Stimulated activated naive B cell treated with anti-CD40 and anti-IgM and Interleukin-4, amounts not matched to agents 10 μg/mL and 1 μg/mL and 100 μg/mL, for 72 hours (primary cell): Measurements from ENCODE around the gene PCARE.
A peak's percentile ranks its signal among the peaks of the same experiment; 100 is the strongest.

ENCODE experiments used
- ATAC-seq, 2 donors: fragments of 150-1000 bp; cut with Tn5 transposase; replicated peaks; 2 replicates each; pipeline ENCODE4 v1.10.0; 2021; ENCODE audit warnings: moderate library complexity in 1 of 2
- DNase-seq: peaks from one replicate; pipeline ENCODE4 v3.0.0; 2021
- H3K27ac Mint-ChIP-seq: one replicate; pipeline ENCODE4 v1.8.0; 2022; ENCODE audit warnings: mild to moderate bottlenecking, mixed read lengths
- H3K27me3 Mint-ChIP-seq, 2 donors: one replicate each; pipeline ENCODE4 v1.8.0; 2022; ENCODE audit warnings: mixed read lengths in 2 of 2
- H3K36me3 Mint-ChIP-seq, 2 donors: one replicate each; pipeline ENCODE4 v1.8.0; 2022; ENCODE audit warnings: mixed read lengths in 2 of 2, mild to moderate bottlenecking in 1 of 2
- H3K4me1 Mint-ChIP-seq, 2 donors: one replicate each; pipeline ENCODE4 v1.8.0; 2022; ENCODE audit warnings: mixed read lengths in 2 of 2, mild to moderate bottlenecking in 1 of 2
- H3K4me3 Mint-ChIP-seq, 2 donors: one replicate each; pipeline ENCODE4 v1.8.0; 2022; ENCODE audit warnings: mild to moderate bottlenecking in 2 of 2, mixed read lengths in 2 of 2, moderate library complexity in 1 of 2
- H3K9me3 Mint-ChIP-seq, 2 donors: one replicate each; pipeline ENCODE4 v1.8.0; 2022; ENCODE audit warnings: mixed read lengths in 2 of 2, mild to moderate bottlenecking in 1 of 2

PCARE gene

DNA sequence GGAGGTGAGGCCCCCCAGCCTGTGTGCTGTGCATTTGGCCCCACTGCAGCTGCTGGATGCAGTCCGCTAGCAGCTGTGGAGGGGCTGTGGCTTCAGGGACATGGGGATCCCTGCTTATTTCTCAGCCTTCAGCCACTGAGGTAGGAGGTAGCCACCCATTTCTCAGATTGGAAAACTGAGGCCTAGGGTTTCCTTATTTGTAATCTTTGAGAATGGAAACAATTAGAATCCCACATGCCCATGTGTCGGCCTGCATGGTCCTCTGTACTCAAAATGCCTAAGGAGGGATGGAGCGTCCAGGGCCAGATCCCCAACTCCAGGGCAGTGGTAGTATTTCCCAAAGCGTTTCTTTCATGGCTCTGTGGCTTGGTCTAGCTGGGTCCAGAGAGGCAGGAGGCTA, 51.1 kb downstream of the PCARE start:
- H3K27ac Mint-ChIP-seq: no peak overlapping the region
- no peak overlapping the region for H3K4me3 Mint-ChIP-seq
- no peaks in the 10 kb centered on the region for H3K4me1 Mint-ChIP-seq

DNA sequence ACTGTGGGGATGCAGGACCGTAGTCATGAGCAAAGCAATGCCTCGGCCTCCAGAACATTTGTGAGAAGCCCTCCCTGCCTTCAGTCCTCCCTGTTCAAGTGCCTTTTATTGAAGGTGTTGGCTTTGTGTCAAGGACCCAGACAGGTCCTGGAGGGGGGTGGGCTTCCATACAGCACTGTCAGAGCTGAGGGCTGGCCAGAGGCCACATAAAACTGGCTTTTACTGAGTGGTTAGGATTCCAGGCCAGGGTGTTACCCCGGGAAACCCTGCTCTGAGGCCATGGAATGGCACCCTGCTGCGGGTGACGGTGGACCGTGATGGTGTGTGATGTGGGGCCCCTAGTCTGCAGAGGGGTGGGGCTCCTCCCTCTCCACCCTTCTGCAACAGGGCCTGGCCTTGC, 51.6 kb downstream of the PCARE start:
- DNase-seq (no peak), ATAC-seq (no peak)
- no peak overlapping the region for H3K4me3 Mint-ChIP-seq
- no peaks in the 10 kb centered on the region for H3K9me3 Mint-ChIP-seq
- no peak overlapping the region for H3K27ac Mint-ChIP-seq
- H3K27me3 Mint-ChIP-seq: no peaks in the 10 kb centered on the region
- no peaks in the 10 kb centered on the region for H3K36me3 Mint-ChIP-seq
- no peaks in the 10 kb centered on the region for H3K4me1 Mint-ChIP-seq

More for the DNA sequence above, 51.1 kb downstream of the PCARE start:
- Mint-ChIP-seq H3K27me3 (no peaks in the 10 kb centered on the region), H3K9me3 (no peaks in the 10 kb centered on the region), H3K36me3 (no peaks in the 10 kb centered on the region)
- ATAC-seq (no peak), DNase-seq (no peak)

DNA sequence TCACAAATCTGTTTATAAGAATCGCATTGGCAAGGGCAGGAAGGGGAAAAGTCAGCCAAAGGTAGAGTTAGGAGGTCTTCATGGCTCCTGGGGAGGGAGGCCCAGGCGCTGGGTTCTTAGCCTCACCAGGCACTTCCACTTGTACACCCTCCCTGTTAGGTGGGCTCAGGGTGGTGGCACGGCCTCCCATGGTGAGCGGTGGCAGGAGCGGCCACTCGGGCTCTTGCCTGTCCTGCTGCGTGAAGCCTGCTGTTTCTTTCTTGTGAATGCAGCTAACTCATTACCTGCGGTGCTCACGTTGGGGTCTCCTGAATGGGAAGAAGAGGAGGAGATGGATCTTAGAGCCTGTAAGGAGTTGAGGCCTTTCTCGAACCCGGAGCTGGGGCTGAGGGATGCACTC, 52.4 kb downstream of the PCARE start:
- Mint-ChIP-seq H3K27ac (no peak overlapping the region), H3K9me3 (no peaks in the 10 kb centered on the region), H3K4me3 (no peak overlapping the region), H3K27me3 (peaks cover 1 to 2% of the 10 kb centered on the region in 2 donors), H3K36me3 (no peaks in the 10 kb centered on the region), H3K4me1 (peaks cover 1% of the 10 kb centered on the region in 2 donors)
- no peak for DNase-seq
- ATAC-seq: no peak

DNA sequence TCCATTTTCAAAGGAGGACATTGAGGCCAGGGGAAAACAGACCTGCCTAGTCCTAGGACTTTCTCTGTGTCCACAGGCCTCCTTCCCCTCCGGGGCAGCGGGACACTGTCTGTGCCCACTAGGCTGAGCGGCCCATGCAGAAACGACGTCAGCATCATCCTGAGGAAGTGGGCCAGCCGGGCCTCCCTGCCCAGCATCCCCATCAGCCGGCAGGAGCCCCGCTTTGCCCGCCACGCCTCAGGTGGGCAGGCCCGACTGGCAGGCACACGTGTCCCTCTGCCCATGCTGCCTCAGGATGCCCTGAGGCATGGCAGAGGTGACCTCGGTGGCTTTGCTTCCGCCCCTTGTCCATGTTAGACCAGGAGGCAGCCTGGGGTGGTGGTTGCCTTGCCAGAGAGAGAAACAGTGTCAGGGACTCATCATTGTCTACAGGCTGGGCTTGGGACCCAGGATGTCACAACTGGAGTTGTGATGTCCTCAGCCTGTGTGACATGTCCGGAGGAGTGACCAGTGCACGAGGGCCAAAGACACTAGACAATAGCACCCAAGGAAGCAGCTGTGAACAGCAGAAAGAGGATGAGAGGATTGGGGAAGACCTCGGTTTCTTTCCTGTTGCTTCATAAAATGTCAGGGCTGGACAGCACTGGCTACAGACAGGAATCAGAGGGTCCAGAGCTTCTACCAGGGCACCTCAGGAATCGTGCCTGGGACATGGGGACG, 56.4 kb downstream of the PCARE start:
- Mint-ChIP-seq H3K4me3 (no peak overlapping the region), H3K27me3 (peaks cover 6 to 11% of the 10 kb centered on the region in 2 donors), H3K4me1 (peaks cover 24 to 39% of the 10 kb centered on the region in 2 donors)

DNA sequence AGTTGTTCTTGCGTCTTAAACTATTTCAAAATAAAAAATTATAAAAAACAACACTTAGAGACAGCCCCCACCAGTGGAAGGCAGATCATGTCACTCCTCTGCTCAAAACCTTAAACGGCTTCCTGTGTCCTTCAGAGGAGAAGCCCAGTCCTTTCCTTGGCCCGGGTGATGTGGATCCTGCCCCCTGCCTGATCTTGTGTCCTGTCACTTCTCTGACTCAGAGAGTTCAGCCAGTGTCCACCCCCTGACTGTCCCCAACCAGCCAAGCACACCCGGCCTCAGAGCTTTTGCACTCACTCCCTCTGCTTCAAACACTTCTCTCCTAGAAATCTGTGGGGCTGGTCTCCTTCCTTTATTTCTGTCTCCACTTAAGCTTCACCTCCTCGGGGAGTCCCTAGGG, 57.8 kb downstream of the PCARE start:
- Mint-ChIP-seq H3K4me3 (no peak overlapping the region), H3K36me3 (no peaks in the 10 kb centered on the region), H3K9me3 (no peaks in the 10 kb centered on the region), H3K27ac (no peak overlapping the region), H3K4me1 (peaks cover 32 to 53% of the 10 kb centered on the region in 2 donors), H3K27me3 (peaks cover 13 to 15% of the 10 kb centered on the region in 2 donors)
- no peak for ATAC-seq
- no peak for DNase-seq

More for the DNA sequence above, 56.4 kb downstream of the PCARE start:
- DNase-seq: no peak
- Mint-ChIP-seq H3K27ac (no peak overlapping the region), H3K36me3 (no peaks in the 10 kb centered on the region), H3K9me3 (no peaks in the 10 kb centered on the region)
- no peak for ATAC-seq

DNA sequence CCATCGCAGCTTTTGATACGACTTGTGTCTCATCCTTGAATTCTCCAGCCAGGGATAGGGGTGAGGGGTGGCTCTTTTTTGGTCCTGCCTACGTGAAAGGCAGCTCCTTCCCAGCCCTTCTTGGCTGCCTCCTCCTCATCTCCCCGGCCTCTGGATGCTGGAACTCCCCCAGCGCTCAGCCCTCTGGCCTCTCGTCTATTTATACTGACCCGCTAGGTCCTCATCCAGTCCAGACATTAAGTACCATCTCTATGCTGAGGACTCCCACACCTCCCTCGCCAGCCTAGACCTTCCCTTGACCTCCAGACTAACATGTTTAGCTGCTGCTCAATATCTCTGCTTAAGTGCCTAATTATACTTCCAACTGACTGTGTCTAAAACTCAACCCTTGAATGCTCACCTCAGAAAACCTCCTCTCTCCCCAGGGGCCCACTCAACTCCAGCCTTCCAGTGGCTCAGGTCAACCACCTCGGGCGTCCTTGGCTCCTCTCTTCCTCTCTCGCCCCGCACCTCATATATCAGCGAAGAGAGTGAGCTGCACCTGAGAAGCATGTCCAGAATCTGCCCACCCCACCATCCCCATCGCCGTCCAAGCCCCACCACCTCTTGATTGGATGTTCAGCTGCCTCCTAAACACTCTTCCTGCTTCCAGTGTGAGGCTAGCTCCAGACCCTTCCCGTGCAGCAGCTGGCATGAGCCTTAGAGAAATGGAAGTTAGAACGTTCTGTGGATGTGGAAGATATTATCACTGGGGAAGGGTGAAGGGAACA, 58.4 kb downstream of the PCARE start:
- H3K4me3 Mint-ChIP-seq: peak overlapping the region in 1 of 2 donors; percentile 3
- no peaks in the 10 kb centered on the region for H3K9me3 Mint-ChIP-seq
- peaks cover 18 to 20% of the 10 kb centered on the region in 2 donors for H3K27me3 Mint-ChIP-seq
- H3K36me3 Mint-ChIP-seq: no peaks in the 10 kb centered on the region
- H3K4me1 Mint-ChIP-seq: peaks cover 36 to 59% of the 10 kb centered on the region in 2 donors
- ATAC-seq: no peak
- no peak overlapping the region for H3K27ac Mint-ChIP-seq
- DNase-seq: no peak

DNA sequence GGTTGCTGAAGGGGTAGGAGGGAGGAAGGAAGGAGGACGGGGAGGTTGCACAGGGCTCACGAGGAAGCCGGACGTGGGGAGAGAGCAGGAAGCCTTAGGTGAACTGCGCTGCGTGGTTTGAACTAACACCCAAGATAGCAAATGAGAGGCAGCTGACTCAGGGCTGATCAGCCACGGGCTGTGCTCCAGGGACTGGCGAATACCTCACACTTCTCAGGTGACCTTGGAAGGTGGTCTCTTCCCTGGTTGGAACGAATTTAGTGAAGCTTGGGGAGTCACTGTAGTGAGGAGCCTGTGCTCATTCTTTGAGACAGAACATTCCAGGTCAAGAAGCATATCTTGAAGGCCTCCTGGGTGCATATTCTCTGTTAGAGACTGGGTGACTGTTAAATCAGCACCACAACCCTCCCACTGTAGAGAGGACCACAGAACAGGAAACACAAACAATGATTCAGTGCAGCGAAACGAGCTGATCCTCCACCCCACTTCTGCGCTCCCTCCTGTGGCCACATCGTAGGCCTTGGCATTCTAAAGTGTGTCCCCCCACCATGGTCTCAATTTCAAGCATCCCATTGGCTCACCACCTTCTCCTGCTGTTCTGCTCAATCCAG, 59.4 kb downstream of the PCARE start:
- H3K4me1 Mint-ChIP-seq: peaks cover 38 to 66% of the 10 kb centered on the region in 2 donors
- ATAC-seq: peak; percentile 59 to 68
- no peak for DNase-seq

DNA sequence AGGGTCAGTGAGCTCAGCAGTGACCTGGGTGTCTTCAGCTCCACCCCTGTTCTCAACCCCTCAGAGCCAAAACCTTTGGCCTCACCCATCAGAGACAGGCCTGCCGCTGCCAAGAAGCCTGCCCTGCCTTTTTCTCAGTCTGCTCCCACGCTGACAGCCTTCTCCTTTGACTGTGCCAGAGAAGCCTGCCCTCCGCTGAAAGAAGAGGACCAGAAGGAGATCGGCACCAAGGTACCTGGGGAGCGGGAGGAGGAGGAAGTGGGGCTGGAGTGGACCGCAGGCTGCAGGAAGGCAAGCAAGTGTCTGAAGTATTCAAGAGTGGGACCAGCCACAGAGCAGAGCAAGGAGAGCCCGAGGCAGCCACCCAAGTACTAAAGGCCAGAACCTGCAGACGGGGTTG, 60.0 kb downstream of the PCARE start:
- no peak for DNase-seq

More for the DNA sequence above, 59.4 kb downstream of the PCARE start:
- peaks cover 18 to 27% of the 10 kb centered on the region in 2 donors for H3K27me3 Mint-ChIP-seq
- no peaks in the 10 kb centered on the region for H3K9me3 Mint-ChIP-seq
- H3K27ac Mint-ChIP-seq: peak overlapping the region; percentile 15
- H3K4me3 Mint-ChIP-seq: peak overlapping the region; percentile 41 to 52
- no peaks in the 10 kb centered on the region for H3K36me3 Mint-ChIP-seq

DNA sequence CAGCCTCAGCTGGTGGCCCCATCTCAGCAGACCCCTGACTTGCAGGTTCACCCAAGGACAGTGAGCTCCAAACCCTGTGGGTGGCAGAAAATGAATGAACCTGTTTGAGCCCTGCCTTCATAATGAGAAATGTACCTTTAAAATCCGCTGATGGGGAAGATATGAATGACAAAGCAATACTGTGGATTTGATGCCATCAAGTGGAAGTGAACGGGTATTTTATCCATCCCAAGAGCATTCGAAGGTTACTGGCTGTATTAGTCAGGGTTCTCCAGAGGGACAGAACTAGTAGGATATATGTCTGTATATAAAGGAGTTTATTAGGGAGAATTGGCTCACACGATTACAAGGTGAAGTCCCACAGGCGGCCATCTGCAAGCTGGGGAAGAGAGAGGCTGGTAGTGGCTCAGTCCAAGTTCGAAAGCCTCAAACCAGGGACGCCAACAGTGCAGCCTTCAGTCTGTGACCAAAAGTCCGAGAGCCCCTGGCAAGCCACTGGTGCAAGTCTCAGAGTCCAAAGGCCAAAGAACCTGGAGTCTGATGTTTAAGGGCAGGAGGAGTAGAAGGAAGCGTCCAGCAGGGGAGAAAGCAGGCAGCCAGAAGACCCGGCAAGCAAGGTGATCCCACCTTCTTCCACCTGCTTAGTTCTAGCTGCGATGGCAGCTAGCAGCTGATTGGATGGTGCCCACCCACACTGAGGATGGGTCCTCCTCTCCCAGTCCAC, 61.1 kb downstream of the PCARE start:
- H3K4me1 Mint-ChIP-seq: peaks cover 38 to 66% of the 10 kb centered on the region in 2 donors
- no peaks in the 10 kb centered on the region for H3K36me3 Mint-ChIP-seq
- ATAC-seq: no peak
- no peak for DNase-seq
- no peaks in the 10 kb centered on the region for H3K9me3 Mint-ChIP-seq
- H3K27me3 Mint-ChIP-seq: peaks cover 18 to 38% of the 10 kb centered on the region in 2 donors
- no peak overlapping the region for H3K4me3 Mint-ChIP-seq
- no peak overlapping the region for H3K27ac Mint-ChIP-seq

More for the DNA sequence above, 60.0 kb downstream of the PCARE start:
- peaks cover 38 to 66% of the 10 kb centered on the region in 2 donors for H3K4me1 Mint-ChIP-seq
- peak overlapping the region; percentile 41 to 52 for H3K4me3 Mint-ChIP-seq
- H3K27ac Mint-ChIP-seq: peak overlapping the region; percentile 15
- H3K27me3 Mint-ChIP-seq: peaks cover 18 to 32% of the 10 kb centered on the region in 2 donors
- no peaks in the 10 kb centered on the region for H3K9me3 Mint-ChIP-seq
- ATAC-seq: peak in 1 of 2 donors; percentile 9
- no peaks in the 10 kb centered on the region for H3K36me3 Mint-ChIP-seq

DNA sequence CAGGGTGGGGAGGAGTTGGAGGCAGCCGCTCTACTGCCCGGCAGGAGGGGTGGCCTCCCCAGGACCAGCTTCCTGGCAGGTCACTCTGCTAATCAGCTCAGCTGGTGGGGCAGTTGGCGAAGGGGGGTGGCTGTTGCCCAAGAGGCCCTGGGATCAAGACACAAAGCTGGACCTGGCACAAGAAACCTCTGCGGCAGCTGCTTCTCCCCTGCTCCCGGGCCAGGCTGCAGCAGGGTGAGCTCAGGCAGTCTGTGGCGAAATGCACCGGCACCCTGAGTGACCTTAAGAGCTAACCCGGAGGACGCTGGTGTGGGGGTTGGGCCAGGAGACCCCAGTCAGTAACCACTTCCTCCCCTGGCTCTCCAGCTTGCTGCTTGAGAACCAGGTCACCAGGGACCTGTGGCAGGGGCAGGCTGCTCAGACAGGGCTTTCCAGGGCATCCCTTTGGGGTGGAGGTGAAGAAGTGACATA, 62.1 kb downstream of the PCARE start:
- Mint-ChIP-seq H3K9me3 (no peaks in the 10 kb centered on the region), H3K27me3 (peaks cover 18 to 38% of the 10 kb centered on the region in 2 donors), H3K36me3 (no peaks in the 10 kb centered on the region), H3K4me1 (peaks cover 38 to 66% of the 10 kb centered on the region in 2 donors), H3K27ac (peak overlapping the region; percentile 82), H3K4me3 (peak overlapping the region in 1 of 2 donors; percentile 68)
- DNase-seq (peak; percentile 51), ATAC-seq (peak; percentile 68 to 75)
